ENCODE measurements around the gene OLFM4.
A peak's percentile ranks its signal among the peaks of the same experiment; 100 is the strongest.

OLFM4 gene

DNA sequence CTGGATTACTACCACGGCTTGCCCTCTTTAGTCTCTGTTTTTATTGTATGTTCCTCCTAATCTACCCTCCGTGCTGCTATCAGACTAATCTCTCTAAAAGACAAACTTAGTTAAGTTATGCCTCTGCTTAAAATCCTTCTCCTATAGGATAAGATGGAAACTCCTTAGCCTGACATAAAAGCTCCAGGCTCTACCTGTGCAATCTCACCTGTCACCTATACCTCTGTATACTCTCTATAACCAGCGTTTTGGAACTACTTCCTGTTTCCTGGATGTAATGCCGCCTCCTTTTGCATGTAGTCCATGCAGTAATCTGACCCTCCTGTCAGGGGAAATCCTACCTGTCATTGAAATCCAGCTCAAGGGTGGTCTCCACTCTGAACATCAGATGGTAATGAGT, 41.2 kb downstream of the OLFM4 start (continued):
- no peak for TF ChIP-seq ZFP3 (CRISPR knock-in tag; IDR thresholded peaks at IDR 0.05)

GRCh38 chr13:53073711-53074110, 45.1 kb downstream of the OLFM4 start:
- ATAC-seq, result no peak
- no peak for TF ChIP-seq GLIS3 (CRISPR knock-in tag; IDR thresholded peaks at IDR 0.05)

DNA sequence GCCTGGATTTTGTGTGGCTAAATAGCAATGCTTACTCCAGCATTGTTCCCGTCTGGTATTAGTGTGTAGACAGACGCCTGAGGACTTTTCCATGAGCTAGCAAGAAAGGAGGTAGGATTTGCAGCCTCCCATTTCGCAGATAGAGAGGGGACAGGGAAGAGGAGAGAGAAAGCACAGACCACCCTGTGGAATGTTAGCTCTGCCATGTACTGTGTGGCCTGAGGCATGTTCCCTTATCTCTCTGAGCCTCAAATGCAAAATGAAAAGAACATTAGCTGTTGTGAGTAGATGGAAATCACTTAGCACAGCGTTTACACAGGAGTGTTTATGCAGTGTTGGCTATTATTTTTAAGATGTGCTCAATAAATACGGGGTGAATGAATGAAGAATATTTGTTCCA, 45.5 kb downstream of the OLFM4 start:
- TF ChIP-seq PPARA (CRISPR knock-in tag; IDR thresholded peaks at IDR 0.05; ENCODE audit: borderline replicate concordance), result no peak
- TF ChIP-seq TCF4 (CRISPR knock-in tag; IDR thresholded peaks at IDR 0.05; ENCODE audit: borderline replicate concordance), result peak; percentile 62; the same call in 1 of the 2 replicates
- TF ChIP-seq OSR1 (CRISPR knock-in tag; IDR thresholded peaks at IDR 0.05), result no peak
- no peak for TF ChIP-seq SNAI2 (CRISPR knock-in tag; IDR thresholded peaks at IDR 0.05)
- no peak for TF ChIP-seq CSRNP3 (CRISPR knock-in tag; IDR thresholded peaks at IDR 0.05)
- TF ChIP-seq ESRRG (CRISPR knock-in tag; IDR thresholded peaks at IDR 0.05), result no peak
- no peak for TF ChIP-seq ZFP3 (CRISPR knock-in tag; IDR thresholded peaks at IDR 0.05)
- ATAC-seq, result peak; percentile 44; the same call in 1 of the 3 replicates

- TF ChIP-seq CSRNP3 (CRISPR knock-in tag; IDR thresholded peaks at IDR 0.05) (no peak), GLIS3 (CRISPR knock-in tag; IDR thresholded peaks at IDR 0.05) (no peak), SNAI2 (CRISPR knock-in tag; IDR thresholded peaks at IDR 0.05) (no peak), TCF4 (CRISPR knock-in tag; IDR thresholded peaks at IDR 0.05; ENCODE audit: borderline replicate concordance) (no peak), ZFP30 (CRISPR knock-in tag; IDR thresholded peaks at IDR 0.05) (no peak), ESRRG (CRISPR knock-in tag; IDR thresholded peaks at IDR 0.05) (no peak), RARB (CRISPR knock-in tag; IDR thresholded peaks at IDR 0.05) (no peak), ZNF565 (CRISPR knock-in tag; conservative IDR thresholded peaks at IDR 0.05; ENCODE audit: low read depth) (no peak), CREB5 (CRISPR knock-in tag; IDR thresholded peaks at IDR 0.05; ENCODE audit: low read depth) (no peak), ZNF8 (CRISPR knock-in tag; IDR thresholded peaks at IDR 0.05) (no peak), ZC3H10 (CRISPR knock-in tag; IDR thresholded peaks at IDR 0.05) (no peak), PPARA (CRISPR knock-in tag; IDR thresholded peaks at IDR 0.05; ENCODE audit: borderline replicate concordance) (no peak), ZNF70 (CRISPR knock-in tag; IDR thresholded peaks at IDR 0.05) (no peak), ARNTL (CRISPR knock-in tag; IDR thresholded peaks at IDR 0.05; ENCODE audit: borderline replicate concordance, low read depth) (no peak), ZFP3 (CRISPR knock-in tag; IDR thresholded peaks at IDR 0.05) (no peak), TSHZ2 (CRISPR knock-in tag; IDR thresholded peaks at IDR 0.05) (no peak), OSR1 (CRISPR knock-in tag; IDR thresholded peaks at IDR 0.05) (no peak)
- TF ChIP-seq, protein P1, sequence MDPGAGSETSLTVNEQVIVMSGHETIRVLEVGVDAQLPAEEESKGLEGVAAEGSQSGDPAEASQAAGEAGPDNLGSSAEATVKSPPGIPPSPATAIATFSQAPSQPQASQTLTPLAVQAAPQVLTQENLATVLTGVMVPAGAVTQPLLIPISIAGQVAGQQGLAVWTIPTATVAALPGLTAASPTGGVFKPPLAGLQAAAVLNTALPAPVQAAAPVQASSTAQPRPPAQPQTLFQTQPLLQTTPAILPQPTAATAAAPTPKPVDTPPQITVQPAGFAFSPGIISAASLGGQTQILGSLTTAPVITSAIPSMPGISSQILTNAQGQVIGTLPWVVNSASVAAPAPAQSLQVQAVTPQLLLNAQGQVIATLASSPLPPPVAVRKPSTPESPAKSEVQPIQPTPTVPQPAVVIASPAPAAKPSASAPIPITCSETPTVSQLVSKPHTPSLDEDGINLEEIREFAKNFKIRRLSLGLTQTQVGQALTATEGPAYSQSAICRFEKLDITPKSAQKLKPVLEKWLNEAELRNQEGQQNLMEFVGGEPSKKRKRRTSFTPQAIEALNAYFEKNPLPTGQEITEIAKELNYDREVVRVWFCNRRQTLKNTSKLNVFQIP (CRISPR knock-in tag; IDR thresholded peaks at IDR 0.05; ENCODE audit: borderline replicate concordance, low read depth), result no peak
- TF ChIP-seq, protein P2, sequence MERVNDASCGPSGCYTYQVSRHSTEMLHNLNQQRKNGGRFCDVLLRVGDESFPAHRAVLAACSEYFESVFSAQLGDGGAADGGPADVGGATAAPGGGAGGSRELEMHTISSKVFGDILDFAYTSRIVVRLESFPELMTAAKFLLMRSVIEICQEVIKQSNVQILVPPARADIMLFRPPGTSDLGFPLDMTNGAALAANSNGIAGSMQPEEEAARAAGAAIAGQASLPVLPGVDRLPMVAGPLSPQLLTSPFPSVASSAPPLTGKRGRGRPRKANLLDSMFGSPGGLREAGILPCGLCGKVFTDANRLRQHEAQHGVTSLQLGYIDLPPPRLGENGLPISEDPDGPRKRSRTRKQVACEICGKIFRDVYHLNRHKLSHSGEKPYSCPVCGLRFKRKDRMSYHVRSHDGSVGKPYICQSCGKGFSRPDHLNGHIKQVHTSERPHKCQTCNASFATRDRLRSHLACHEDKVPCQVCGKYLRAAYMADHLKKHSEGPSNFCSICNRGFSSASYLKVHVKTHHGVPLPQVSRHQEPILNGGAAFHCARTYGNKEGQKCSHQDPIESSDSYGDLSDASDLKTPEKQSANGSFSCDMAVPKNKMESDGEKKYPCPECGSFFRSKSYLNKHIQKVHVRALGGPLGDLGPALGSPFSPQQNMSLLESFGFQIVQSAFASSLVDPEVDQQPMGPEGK (CRISPR knock-in tag; IDR thresholded peaks at IDR 0.05; ENCODE audit: borderline replicate concordance), result no peak
- no peak for ATAC-seq
Measured at GRCh38 chr13:53075356-53076041, 46.9 kb downstream of the OLFM4 start.

Data from SK-N-SH treated with all-trans-retinoic acid at 6 μM for 48 hours (cell line).